H1 (cell line): ENCODE measurements around the gene CDHR5. TPM values are rescaled to one million over a fixed set of nuclear protein-coding genes. Genes with fewer than 3 reads are reported as not detected.

ENCODE experiments used
- CBX8 ChIP-seq: fragments of 300-800, 300-1000 bp; sonication (generic); IDR thresholded peaks from 2 replicates; pipeline ENCODE4 v1.7.1; 2016; ENCODE audit warnings: low read depth, low read length, borderline replicate concordance
- CEBPB ChIP-seq: IDR thresholded peaks from 2 replicates; pipeline ENCODE4 v1.6.1; 2012; ENCODE audit warnings: low read depth, low read length
- CHD7 ChIP-seq: fragments of 300-600 bp; sonication (generic); IDR thresholded peaks from 2 replicates; pipeline ENCODE4 v1.7.1; 2012; ENCODE audit warnings: low read length, moderate library complexity, mild to moderate bottlenecking, inconsistent platforms; ENCODE audit not compliant: insufficient replicate concordance
- GABPA ChIP-seq: IDR thresholded peaks from 2 replicates; pipeline ENCODE4 v1.6.1; 2011; ENCODE audit warnings: mild to moderate bottlenecking, low read length, moderate library complexity, borderline replicate concordance; ENCODE audit not compliant: insufficient read depth
- KDM1A ChIP-seq: fragments of 200-600, 300-600 bp; sonication (generic); IDR thresholded peaks from 2 replicates; pipeline ENCODE4 v1.7.1; 2016; ENCODE audit warnings: mild to moderate bottlenecking, low read length, borderline replicate concordance
- KDM4A ChIP-seq: IDR thresholded peaks from one replicate; pipeline ENCODE4 v1.7.1; 2012; ENCODE audit warnings: low read depth, mild to moderate bottlenecking, moderate library complexity, low read length, inconsistent platforms; ENCODE audit not compliant: severe bottlenecking
- MAX ChIP-seq: IDR thresholded peaks from 2 replicates; pipeline ENCODE4 v1.6.1; 2012; ENCODE audit warnings: inconsistent platforms
- PHF8 ChIP-seq: fragments of 200-600 bp; sonication (generic); conservative IDR thresholded peaks from 2 replicates; pipeline ENCODE4 v1.7.1; 2012; ENCODE audit warnings: low read depth, mild to moderate bottlenecking, inconsistent platforms, low read length, moderate library complexity
- SIX5 ChIP-seq: IDR thresholded peaks from 2 replicates; pipeline ENCODE4 v1.6.1; 2011; ENCODE audit warnings: mild to moderate bottlenecking, low read depth, low read length
- SRF ChIP-seq: IDR thresholded peaks from 2 replicates; pipeline ENCODE4 v1.6.1; 2011; ENCODE audit warnings: mild to moderate bottlenecking, low read depth, low read length, moderate library complexity
- YY1 ChIP-seq: IDR thresholded peaks from 2 replicates; pipeline ENCODE4 v1.6.1; 2011; ENCODE audit warnings: low read depth, mild to moderate bottlenecking, low read length
- polyA plus RNA-seq, 7 experiments: library from polyadenylated mRNA; depleted of rRNA in 3 of 7; stranded (reverse) in 5 of 7; unstranded in 2 of 7; fragments of >200 nt in 5 of 7; fragments of 200-250 nt in 2 of 7; gene quantifications; 1 replicate in 5 of 7; 2 replicates in 1 of 7; 4 replicates in 1 of 7; pipeline versions ENCODE4 v1.2.1 to v1.2.3, GENCODE V29; 2011 to 2013; ENCODE audit warnings: missing spikeins in 2 of 7, mixed read lengths in 2 of 7
- total RNA-seq: library from RNA; stranded (reverse); fragmentation: NEBNext Ultra II Directional; extraction: Animal tissue kit (Norgen Biotek cat#: 25700); gene quantifications from 2 replicates; pipeline ENCODE4 v1.2.1, GENCODE V29; 2021

The CDHR5 gene
- total and polyA plus RNA-seq, 2 of the 8 experiments (the other 6 are each of a cell fraction or from before 2014, with no cell fraction given), result not detected

- TF ChIP-seq CHD7 (no peak), SIX5 (no peak), GABPA (no peak), SRF (no peak), CBX8 (no peak), KDM4A (no peak), KDM1A (no peak), CEBPB (no peak), YY1 (no peak), MAX (no peak), PHF8 (no peak)
These were observed 11.3 kb upstream of the CDHR5 start (continued) for GRCh38 chr11:635945-636510.
